Right renal cortex interstitium (tissue), 3 donors: ENCODE measurements around the gene NDE1. TPM values are rescaled to one million over a fixed set of nuclear protein-coding genes. Genes with fewer than 3 reads are reported as not detected.
"Not testable (repeated sequence)": the region's sequence is repeated elsewhere in the genome, so short reads cannot be mapped to it uniquely, and the experiment has no call there.

Experiments used
- DNase-seq, 3 donors: peaks; one replicate each; pipeline ENCODE4 v3.0.0-alpha.2; 2013; ENCODE audit warnings: low read depth in 3 of 3, low spot score in 2 of 3
- polyA plus RNA-seq, 3 donors: library from polyadenylated mRNA; unstranded; fragments of 120-200 nt; gene quantifications; one replicate each; pipeline ENCODE4 v1.2.1, GENCODE V29; 2013; ENCODE audit not compliant: insufficient read length in 3 of 3

NDE1 gene
- polyA plus RNA-seq, 3 donors = 38.6 to 42.9 (median 41.7) TPM

- not testable (repeated sequence) for DNase-seq
Measured at GRCh38 chr16:15692508-15692907, 42.5 kb downstream of the NDE1 start.

GRCh38 chr16:15694499-15694898 lies 44.5 kb downstream of the NDE1 start:
- DNase-seq = no peak

GRCh38 chr16:15699819-15700218 lies 49.8 kb downstream of the NDE1 start:
- DNase-seq = no peak

DNA sequence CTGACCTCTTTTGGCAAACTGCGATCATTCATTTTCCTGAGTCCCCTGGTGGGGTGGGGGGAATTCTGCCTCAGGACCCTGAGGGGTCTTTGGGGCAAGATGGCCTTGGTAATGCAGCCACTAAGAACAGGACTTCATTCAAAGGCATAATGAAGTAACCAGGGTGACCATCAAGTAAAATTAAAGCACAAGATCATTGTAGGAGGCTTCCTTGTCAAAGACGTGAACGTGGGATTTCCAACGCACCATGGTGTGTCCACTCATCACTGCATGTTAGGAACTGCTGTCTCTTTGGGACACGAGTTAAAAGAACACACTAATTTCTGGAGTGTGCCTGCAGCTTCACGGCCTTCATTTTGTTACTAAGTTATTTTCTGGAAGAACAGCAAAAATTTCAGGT lies 51.3 kb downstream of the NDE1 start:
- no peak for DNase-seq

GRCh38 chr16:15701975-15702970 lies 52.2 kb downstream of the NDE1 start:
- DNase-seq = no peak

- no peak for DNase-seq
Measured at GRCh38 chr16:15703029-15703736, 53.1 kb downstream of the NDE1 start.

GRCh38 chr16:15704545-15704987 lies 54.5 kb downstream of the NDE1 start:
- peak in 2 of 3 donors; percentile 45 to 51 for DNase-seq

DNA sequence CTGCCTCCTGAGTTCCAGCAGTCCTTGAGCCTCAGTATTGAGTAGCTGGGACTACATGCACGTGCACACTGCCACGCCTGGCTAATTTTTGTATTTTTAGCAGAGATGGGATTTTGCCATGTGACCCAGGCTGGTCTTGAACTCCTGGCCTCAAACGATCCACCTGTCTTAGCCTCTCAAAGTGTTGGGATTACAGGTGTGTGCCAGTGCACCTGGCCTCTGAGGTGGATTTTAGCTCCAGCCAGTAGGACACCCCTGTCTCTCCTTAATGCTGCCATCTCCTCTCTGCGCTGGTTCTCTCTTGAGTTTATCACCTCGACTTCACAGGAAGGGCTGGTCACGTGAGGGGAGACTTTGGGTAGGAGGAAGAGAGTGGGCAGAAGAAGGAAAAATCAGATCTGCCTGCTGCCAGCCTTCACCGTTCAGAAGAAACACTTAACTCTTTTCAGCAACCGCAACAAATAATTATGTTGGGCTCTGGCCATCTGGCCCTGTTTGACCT lies 55.1 kb downstream of the NDE1 start:
- DNase-seq = no peak

DNA sequence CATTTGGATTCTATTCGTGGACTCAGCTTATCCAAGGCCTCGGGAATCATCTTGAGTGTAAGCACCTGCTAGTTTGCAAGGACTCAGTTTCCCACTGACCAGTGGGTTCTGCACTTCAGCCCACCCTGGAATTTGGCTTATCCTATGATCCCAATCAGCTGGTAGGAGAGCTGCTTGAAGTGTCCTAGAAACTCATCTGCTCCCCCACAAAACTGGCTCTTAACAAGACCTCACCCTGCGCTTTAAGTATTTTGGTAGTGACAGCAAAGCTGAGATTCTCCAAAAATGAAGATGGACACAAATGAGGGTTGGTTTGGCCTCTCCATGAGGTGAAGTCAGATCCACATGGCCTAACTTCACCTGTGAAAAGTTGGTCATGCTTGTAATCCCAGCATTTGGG lies 57.3 kb downstream of the NDE1 start:
- DNase-seq = no peak

DNA sequence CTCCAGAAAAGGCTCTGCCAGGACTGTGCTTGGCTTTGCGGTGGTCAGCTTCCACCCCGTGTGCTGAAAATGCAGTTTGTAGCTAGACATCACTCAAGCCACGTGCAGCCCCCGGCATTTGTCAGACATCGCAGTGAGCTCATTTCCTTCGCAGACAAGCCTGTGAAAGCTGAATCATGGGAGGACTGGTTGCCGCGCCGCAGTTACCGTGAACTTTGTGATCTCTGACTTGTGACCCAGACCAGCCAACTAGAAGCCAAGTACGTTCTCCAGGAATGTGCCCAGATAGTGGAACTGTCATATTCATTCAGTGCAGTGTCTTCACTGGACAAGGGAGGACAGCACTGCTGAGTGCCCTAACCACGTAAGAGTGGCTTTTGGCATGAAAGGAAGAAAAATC lies 58.1 kb downstream of the NDE1 start:
- no peak for DNase-seq

GRCh38 chr16:15708997-15709396 lies 59.0 kb downstream of the NDE1 start:
- no peak for DNase-seq

- DNase-seq = no peak
Measured at GRCh38 chr16:15714393-15715172, 64.5 kb downstream of the NDE1 start.

DNA sequence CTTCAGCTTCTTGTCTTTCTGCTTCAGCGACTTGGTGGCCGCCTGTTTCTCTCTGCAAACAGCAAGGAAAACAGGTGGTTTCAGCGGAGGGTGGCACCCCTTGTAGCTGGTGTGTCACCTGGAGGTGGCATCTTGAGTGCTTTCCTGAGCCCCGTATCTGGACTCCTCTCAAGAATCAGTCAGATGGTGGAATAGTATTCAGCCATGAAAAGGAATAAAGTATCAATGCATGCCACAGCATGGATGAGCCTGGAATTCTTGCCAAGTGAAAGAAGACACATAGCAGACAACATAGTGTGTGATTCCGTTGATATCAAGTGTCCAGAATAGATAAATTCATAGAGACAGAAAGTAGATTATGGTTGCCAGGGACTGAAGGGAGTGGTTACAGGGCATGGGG lies 65.2 kb downstream of the NDE1 start:
- DNase-seq = no peak

- DNase-seq = no peak
Measured at GRCh38 chr16:15716694-15717447, 66.8 kb downstream of the NDE1 start.

- DNase-seq = no peak
Measured at GRCh38 chr16:15721018-15721417, 71.0 kb downstream of the NDE1 start.

GRCh38 chr16:15723808-15724207 lies 73.8 kb downstream of the NDE1 start:
- DNase-seq = no peak

- DNase-seq = no peak
Measured at GRCh38 chr16:15725641-15726240, 75.7 kb downstream of the NDE1 start.

DNA sequence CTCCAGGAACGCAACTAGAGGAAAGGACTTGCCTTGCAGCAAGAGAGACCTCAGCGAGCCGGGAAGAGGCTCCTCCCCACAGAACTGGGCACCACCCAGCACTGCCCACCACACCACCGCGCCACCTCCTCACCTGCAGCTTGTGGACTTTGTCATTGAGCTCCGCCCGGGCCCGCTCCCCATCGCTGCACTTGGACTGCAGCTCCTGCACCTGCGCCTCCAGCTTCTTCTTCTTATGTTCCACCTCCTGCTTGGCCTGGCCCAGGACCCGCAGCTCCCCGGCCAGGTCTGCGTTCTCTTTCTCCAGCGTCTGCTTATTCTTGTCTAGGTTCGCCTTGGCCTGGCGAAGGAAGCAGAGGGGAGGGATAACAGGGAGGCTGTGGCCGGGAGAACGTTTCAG lies 76.7 kb downstream of the NDE1 start:
- DNase-seq = no peak

GRCh38 chr16:15727697-15728096 lies 77.7 kb downstream of the NDE1 start:
- DNase-seq = not testable (repeated sequence)

DNA sequence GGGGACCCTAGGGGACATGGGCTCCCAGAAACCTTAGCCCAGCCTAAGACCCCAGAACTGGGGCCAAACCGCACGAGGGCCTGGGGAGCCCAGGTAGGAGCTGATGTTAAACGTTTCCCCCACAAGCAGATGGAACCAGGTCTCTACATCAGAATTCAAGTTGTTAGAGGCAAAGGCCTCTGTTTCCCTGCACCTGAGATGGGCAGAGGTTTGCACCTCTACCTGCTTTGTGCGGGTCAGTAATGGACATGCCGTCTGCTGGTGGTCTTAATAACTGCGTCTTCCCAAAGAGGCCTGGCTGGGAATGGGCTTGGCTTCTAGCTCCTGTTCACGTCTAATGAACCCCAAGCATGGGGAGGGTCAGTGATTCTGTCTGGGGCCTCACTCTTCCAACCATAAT lies 79.1 kb downstream of the NDE1 start:
- no peak for DNase-seq
